ENCODE measurements around the gene ZNF444.

Gene ZNF444

DNA sequence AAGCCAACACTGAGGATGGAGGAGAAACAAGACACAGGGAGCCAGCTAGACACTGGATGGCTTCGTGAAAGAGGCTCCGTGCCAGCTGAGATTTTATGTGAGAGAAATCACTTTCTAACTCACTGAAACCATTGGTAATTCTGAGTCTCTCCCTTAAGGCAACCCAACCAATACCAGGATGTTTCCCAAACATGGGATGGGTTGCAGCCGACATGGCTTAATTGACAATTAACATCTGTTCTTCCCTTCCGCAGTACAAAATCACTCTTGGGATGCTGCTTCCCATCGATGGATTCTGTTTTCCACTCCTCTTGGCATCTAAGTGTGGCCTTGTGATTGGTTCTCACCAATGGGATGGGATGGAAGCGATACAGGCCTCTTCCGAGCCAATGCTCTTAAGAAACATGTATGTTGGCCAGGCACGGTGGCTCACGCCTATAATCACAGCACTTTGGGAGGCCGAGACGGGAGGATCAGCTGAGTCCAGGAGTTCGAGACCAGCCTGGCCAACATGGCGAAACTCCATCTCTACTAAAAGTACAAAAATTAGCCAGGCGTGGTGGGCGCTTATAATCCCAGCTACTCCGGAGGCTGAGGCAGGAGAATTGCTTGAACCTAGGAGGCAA lies 17.7 kb upstream of the ZNF444 start:
- no peak for DNase-seq (ENCODE audit: low spot score)

DNA sequence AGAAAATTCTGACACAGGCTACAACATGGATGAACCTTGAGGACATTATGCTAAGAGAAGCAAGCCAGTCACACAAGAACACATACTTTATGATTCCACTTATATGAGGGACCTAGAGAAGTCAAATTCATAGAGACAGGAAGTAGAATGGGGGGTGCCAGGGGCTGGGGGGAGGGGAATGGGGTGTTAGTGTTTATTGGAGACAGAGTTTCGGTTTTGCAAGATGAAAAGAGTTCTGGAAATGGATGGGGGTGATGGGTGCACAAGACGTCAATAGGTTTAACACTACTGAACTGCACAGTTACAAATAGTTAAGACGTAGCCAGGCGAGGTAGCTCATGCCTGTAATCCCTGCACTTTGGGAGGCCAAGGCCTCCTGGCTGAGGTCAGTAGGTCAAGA lies 16.5 kb upstream of the ZNF444 start:
- DNase-seq (ENCODE audit: low spot score) = no peak

DNA sequence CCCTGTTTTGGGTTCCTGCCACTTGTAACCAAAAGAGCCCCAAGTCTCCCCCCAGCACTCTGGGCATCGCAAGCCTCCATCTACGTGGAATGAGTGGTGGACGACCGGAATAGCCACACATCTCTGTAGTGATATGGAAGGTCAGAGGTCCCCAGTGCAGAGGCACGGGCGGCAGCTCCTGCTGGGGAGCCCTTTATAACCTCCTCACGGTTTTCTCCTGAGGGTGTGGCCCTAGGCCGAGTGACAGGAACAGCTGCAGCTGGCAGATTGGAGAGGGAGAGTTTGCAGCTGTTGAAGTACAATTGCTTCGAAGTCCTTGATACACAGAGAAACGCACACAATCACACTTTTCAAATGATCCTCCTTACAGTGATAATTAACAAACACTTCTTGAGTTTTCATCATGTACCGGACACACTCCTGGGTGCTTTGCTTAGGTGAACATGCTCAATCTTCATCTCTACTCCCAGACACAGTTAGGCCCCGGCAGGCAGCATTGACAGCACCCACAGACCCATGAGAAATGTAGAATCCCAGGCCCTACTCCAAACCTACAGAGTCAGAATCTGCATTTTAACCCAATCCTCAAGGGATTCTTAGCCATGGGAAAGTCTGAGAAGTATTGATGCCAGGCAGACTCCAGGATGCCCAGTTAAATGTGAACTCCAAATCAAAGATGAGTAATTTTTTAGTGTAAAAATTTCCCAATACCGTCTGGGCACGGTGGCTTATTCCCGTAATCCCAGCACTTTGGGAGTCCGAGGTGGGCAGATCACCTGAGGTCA lies 15.1 kb upstream of the ZNF444 start:
- DNase-seq (ENCODE audit: low spot score) = no peak

DNA sequence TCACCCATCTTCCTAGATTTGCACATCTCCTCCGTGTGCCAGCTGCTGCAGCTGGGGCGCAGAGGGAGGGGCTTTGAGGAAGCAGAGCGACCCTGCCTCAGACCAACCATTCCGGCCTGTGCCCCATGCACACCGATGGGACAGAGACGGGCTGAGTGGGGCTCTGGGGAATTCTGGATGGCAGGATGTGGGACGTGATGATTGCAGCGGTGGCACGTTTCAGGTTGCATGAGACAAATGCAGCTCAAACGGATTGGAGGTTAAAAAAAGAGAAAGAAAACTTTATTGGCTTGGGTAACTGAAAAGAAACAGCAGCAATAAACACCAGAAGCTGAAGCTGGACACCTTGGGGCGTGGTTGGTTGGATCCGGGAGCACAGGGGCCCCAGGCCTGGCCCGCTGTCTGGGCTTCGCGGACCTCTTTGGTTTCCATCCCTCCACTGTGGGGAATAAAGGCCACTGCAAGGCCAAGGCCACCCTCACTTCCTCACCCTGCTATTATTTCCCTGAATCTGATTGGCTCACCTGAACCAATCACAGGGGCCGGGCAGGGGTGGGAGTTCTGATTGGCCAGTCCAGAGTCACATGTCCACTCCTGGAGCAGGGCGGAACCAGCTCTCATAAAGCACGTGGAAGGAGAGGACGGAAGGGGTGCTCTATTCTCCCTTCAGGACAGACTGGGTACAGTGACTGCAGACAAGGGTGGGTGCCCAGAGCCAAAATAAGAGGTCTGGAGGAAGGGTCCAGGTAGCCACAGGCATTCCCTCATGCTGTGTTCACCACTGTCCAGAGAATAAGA lies 13.9 kb upstream of the ZNF444 start:
- no peak for DNase-seq (ENCODE audit: low spot score)

DNA sequence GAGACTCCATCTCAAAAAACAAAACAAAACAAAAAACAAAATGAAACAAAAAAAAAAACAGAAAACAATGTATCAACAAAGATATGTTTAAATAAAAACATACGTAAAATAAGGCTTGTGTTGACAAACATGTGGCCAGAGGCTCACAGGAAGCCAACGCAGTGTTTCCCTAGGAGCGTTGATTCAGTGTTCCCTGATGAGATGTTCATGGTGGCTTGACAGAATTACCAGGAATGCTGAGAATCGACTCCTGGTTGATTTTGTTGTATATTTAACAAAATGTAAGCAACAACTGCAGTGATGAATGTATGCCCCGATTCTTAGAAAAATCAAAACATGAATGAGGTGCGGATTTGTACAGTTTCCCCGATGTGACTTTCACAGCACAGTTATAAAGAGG lies 11.1 kb upstream of the ZNF444 start:
- no peak for DNase-seq (ENCODE audit: low spot score)

DNA sequence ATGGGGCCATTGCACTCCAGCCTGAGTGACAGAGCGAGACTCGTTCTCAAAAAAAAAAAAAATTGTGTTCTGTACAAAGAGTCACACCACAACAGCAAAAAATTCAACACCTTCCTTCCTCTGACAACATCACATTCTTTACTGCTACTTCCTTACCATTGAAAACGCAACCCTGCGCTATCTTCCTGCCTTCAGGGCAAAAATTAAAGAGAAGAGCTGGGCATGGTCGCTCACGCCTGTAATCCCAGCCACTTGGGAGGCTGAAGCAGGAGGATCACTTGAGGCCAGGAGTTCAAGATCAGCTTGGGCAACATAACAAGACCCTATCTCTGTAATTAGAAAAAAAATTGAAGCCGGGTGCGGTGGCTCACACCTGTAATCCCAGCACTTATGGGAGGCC lies 9.4 kb upstream of the ZNF444 start:
- no peak for DNase-seq (ENCODE audit: low spot score)

DNA sequence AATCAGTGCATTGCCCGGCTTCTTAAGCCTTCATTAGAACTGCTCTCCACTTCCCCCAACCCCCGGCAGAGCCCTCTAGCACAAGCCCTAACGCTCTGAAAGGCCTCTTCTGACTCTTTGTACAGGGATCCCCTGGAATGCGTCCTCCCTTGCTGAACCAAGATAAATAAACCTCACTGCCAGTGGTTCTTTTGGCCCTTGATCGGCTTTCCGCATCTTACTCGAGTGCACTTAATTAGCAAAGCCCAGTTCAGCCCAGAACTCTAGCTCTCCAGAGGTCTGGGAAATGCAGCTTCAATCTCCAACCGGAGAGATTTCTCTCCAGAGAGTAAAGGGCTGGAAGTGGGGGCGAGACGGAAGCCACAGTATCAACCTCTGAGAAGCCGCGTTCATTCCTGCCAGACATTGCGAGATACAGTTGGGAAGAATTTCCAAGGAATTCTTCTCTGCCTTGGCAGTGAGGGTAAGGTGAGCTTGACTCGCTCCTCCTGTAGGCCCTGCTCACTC lies 8.7 kb upstream of the ZNF444 start:
- DNase-seq (ENCODE audit: low spot score) = no peak

DNA sequence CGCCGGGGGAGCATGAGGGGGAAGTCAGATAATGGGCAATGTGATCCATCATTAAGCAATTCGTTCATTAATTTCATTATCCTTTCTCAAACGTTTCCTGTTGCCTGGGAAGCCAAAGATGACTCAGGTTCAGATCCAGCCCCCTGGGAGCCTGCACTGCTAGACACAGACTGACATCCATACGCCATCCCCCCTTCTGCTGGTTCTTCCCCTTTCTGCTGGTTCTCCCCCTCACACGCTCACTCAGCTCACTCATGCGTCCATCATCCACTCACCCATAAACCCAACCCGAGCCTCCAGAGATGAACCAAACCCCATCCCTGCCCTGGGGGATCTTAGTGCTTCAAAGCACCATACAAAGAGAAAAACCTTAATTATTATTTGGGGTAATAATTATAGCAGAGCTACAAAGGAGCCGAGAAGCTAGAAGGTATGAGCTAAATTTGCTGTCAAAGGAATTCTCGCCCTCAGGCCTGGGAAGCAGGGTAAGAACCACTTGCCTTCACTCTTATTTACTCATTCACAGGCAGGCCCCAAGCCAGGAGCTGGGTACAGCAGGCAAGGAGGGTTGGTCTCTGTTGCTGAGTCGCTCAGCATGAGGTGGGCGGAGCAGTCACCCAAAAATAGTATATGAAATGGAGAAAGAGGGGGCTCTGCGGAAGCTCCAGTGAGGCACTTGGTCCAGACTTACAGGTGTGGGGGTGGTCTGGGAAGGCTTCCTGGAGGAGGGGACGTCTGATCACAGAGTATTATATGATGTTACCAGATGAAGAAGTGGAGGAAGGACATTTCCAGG lies 7.0 kb upstream of the ZNF444 start:
- no peak for DNase-seq (ENCODE audit: low spot score)

DNA sequence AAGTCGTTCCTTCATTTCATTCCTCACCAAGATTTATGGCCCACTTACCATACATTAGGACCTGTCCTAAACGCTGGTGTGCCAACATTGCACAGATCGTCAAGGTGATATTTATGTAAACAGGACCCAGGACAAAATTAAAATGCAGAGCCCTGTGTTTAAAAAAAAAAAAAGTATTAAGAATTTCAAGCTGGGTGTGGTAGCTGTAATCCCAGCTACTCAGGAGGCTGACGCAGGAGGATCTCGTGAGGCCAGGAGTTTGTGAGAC lies 6.5 kb upstream of the ZNF444 start:
- DNase-seq (ENCODE audit: low spot score) = no peak

DNA sequence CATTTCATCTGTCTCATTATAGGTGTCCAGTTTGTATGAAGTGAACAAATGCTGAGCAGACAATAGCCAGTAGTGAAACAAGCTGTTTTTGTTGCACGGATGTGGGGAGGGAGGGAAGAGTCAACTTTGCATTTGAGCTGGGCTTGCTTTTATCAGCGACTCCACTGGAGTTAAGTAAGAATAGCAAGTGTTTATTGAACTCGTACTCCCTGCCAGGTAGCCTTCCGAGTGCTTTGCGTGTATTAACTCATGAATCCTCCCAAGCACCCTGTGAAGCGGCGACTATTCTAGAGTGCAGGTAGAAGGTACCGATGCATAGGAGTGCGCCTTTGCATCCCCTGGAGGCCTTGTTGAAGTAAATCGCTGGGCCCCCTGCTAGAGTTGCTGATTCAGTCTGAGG lies 4.7 kb upstream of the ZNF444 start:
- DNase-seq (ENCODE audit: low spot score) = no peak

DNA sequence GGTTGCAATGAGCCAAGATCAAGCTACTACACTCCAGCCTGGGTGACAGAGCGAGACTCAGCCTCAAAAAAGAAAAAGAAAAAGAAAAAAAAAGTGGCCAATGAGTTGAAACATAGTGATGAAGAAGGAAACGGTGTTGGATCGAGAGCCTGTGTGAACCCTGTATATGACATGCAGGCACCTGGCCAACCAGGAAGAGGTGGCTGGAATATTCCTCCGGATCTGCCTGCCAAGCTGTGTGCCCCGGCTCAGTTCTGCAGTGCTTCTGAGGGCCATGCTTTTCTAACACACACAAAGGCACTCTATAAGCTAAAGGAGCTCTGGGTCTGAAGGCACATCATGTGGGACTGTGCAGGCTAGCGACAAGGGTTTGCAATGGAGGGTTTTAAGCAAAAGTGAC lies 3.7 kb upstream of the ZNF444 start:
- no peak for DNase-seq (ENCODE audit: low spot score)

DNA sequence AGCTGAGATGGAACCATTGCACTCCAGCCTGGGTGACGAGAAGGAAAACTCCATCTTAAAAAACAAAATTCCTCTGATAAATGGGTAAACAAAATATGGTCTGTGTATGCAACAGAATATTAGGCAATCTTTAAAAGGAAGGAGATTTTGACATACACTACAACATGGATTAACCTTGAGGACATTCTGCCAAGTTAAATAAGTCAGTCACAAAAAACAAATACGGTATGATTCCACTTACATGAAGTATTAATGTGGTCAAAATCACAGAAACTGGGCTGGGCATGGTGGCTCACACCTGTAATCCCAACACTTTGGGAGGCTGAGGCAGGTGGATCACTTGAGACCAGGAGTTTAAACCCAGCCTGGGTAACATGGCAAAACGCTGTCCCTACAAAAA lies 3.0 kb upstream of the ZNF444 start:
- no peak for DNase-seq (ENCODE audit: low spot score)

DNA sequence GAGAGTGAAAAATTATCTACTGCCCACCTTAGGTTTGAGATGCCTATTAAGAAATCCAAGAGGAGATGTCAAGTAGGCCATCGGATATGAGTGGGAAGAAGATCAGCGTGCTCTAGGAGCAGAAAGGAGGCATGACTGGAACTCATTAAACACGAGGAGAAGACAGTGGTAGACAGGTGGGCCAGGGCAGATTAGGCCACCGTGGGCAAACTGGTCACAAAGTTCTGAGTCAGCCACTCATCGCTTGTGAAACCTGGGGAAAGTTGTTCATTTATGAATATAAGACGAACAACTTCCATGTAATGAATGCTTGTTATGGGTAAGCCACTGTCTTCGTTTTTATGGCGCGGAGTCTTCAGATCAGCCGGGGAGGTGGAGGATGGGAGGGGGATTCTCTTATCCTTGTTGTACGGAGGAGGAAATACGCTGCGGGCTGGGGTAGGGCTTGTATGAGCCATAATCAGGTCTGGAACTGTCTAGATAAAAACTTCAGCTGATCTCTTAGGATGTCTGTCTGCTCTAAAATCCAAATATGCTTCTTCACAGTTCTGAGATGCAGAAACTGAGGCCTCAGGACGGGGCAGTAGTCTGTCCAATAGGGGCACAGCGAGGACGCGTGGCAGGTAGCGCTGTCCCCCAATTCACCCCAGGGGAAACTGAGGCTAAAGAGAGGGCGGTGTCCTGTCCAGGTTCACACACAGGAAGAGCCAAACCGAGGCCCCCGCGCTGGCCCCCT lies 1.1 kb upstream of the ZNF444 start:
- DNase-seq (ENCODE audit: low spot score) = no peak

DNA sequence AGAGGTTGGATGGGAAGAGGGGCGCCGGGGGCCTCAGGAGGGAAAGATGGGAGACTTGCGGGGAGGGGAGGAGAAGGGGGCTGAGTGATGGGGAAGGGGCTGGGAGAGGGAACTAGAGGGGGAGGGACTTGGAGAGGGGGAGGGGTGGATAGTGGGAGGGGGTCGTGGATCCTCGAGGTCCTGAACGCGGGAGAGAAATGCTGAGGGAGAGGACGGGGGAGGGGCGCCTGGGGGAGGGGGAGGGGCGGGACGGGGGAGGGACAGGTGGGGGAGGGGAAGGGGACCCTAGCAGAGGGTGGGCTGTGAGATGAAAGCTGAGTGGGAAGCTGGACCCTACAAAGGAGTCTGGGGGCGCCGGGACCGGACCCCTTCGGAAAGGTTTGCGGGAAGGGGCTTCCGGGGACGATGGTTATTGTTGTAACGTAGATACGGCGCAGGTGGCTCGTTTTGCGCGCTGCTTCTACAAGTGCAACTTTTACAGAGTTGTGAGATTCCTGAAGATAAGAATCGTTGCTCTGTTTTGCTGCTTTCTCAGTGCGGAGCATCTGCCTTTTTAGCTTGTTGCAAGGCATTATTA lies 418 bp downstream of the ZNF444 start:
- no peak for DNase-seq (ENCODE audit: low spot score)

DNA sequence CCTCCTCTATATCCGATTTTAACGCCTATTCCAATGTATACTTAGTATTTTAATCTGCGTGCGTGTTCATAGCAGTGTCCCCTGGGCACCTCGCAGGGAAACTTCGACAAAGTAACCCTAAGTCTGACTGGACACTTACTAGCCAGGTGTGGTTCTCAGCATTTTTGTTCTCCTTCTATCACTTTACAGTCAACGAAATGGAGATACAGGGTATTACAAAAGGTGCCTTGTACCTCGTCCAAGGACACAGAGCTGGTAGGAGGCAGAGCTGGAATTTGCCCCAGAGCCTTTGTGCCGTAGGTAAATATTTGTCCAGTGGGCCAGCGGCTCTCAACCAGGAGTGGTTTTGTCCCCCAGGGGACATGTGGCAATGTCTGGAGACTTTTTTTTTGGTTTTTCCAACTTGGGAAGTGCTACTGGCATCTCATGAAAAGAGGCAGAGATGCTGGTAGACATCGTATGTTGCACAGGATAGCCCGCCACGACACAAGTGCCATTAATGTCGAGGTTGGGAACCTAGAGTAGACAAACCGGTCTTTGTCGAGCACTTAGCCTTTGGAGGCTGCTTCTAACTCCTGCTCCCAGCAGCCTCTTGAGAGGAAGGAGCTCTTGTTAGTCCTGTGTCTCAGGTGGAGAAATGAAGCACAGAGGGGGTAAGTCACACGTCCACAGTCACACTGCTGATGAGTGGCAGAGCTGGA lies 1.1 kb downstream of the ZNF444 start:
- DNase-seq (ENCODE audit: low spot score) = no peak

DNA sequence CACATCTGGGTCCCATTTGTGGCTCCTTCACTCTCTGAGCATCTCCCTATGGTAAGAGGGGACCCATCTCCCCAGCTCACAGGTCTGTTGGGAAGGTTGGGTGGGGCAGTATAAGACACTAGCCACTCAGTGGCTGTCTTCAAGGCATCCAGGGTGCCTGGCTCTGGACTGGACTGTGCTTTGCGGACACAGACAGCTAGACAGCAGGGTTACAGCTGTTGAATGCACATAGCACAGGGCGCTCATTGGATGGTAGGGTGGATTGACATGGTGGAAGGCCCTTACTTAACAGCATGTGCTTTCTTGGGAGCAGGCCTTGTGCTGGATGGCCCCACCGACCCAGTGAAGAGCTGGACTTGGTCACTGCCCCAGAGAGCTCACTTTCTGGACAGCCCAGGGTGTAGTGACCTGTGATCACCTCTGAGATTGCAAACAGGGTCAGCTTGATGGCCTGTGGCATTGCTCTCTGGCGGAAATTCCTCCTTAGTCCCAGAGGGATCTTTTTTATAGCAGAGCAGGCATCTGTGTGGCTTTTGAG lies 1.9 kb downstream of the ZNF444 start:
- DNase-seq (ENCODE audit: low spot score) = no peak

DNA sequence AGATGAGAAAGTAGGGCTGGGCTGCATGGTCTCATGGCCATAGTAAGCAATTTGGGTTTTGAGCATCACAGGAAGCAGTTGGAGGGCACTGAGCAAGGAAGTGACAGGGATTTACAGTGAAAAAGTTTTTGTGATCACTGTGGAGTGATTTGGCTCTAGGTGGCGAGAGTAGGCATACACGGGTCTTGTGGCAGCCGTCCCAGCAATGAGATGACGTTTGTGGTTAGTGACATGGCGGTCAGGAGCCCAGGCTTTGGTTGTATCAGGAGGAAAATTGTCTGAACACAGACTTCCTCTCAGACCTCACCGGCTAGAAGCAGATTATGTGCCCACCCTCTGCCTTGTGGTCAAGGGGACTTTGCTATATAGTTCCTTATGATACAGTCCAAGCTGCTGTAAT lies 3.3 kb downstream of the ZNF444 start:
- no peak for DNase-seq (ENCODE audit: low spot score)

DNA sequence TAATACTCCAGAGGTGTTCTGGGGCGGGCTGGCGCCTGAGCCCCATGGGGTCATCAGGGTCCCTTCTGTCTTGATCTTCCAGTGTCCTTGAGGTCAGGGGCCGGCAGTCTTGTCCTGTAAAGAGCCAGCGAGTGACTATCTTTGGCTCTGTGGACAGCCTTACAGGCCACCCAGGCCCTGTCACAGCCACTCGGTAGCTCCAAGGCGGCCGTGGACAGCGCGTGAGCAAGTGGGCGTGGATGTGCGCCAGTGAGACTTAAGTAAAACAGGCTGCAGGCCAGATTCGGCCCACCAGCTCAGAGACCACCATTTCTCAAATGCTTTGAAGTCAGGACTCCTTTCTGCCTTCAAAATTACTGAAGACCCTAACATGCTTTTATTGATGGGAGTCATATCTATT lies 3.7 kb downstream of the ZNF444 start:
- no peak for DNase-seq (ENCODE audit: low spot score)

DNA sequence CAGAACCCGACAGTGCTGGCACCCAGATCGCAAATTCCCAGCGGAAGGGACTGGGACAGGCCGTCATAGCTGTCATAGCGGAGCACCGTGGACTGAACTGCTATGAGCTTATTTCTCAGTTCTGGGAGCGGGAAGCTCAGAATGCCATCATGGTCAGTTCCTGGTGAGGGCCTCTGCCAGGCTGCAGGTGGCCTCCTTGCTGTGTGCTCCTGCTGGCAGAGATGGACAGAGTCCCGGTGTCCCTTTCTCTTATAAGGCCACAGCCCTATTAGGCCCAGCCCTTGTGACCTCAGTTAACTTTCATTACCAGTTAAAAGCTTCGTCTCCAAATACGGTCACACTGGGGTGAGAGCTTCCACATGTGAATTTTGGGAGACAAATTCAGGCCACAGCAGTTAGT lies 4.6 kb downstream of the ZNF444 start:
- no peak for DNase-seq (ENCODE audit: low spot score)

DNA sequence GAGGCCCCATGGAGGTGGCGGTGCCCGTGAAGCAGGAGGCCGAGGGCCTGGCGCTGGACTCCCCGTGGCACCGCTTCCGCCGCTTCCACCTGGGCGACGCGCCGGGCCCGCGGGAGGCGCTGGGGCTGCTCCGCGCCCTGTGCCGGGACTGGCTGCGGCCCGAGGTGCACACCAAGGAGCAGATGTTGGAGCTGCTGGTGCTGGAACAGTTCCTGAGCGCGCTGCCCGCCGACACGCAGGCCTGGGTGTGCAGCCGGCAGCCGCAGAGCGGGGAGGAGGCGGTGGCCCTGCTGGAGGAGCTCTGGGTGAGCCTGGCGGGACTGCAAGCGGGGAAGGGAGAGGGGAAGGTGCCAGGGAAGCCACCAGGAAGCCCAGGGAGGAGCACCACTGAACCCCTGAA lies 5.8 kb downstream of the ZNF444 start:
- no peak for DNase-seq (ENCODE audit: low spot score)

DNA sequence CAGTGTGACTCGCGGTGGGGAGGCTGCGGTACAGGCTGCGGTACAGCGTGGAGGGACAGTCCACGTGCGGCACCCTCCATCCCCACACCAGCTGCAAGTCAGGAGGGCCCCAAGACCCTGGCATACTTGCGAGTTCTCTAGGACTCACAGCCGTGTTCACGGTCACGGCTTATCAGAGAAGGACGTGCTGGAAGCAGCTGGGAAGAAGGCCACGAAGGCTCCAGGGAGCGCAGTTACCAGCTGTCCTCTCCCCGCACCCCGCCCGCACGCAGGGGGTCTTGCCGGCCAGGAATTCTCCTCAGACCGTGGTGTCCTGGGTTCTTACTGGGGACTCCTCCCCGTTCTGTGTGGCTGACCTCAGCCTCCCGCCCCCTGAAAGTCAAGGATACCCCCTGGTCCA lies 6.2 kb downstream of the ZNF444 start:
- DNase-seq (ENCODE audit: low spot score) = no peak
